Stomach (tissue), 4 donors: ENCODE measurements around the gene CEBPZ.

Experiments
- CTCF ChIP-seq, 7 experiments: fragments of 450-650 bp in 4 of 7; fragments of 200-600 bp in 3 of 7; sonication (generic) in 3 of 7; IDR thresholded peaks; one replicate each; pipeline ENCODE4 v1.5.1; 2016 to 2019; ENCODE audit warnings: antibody characterized with exemption in 7 of 7, control low read depth in 2 of 7, mild to moderate bottlenecking in 1 of 7
- EP300 ChIP-seq: sonication (generic); formaldehyde crosslinking; IDR thresholded peaks from one replicate; pipeline ENCODE4 v1.6.1; 2017; ENCODE audit warnings: antibody characterized with exemption
- POLR2A ChIP-seq, 4 donors: fragments of 450-650 bp; IDR thresholded peaks; one replicate each; pipeline ENCODE4 v1.6.1; 2016; ENCODE audit warnings: antibody characterized with exemption in 4 of 4, control low read depth in 2 of 4, mild to moderate bottlenecking in 1 of 4, moderate library complexity in 1 of 4

DNA sequence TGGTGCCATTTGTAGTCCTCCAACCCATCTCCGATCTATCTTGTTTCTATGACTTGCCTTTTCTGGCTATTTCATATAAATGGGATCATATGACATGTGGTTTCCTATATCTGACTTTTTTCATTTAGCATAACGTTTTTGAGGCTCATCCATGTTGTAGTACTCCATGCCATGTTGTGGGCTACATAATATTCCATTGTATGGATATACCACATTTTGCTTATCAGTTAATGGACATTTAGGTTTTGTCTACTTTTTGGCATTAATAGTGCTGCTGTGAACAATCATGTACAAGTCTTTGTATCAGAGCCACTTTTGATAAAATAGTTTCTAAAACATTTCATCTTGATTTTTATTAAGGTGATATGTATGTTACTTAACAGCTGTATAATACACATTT is 27.7 kb downstream of the CEBPZ start:
- TF ChIP-seq CTCF (IDR thresholded peaks at IDR 0.05) (no peak), EP300 (no peak), POLR2A (IDR thresholded peaks at IDR 0.05) (no peak)
